Common myeloid progenitor, CD34-positive (primary cell): Measurements from ENCODE around the gene COPS7A.
A peak's percentile ranks its signal among the peaks of the same experiment; 100 is the strongest.

ENCODE experiments used
- CTCF ChIA-PET: fragments of 350-600 bp; sonication (Branson Sonifier 250); formaldehyde crosslinking; loops from one replicate; lab custom pipeline; 2021; ENCODE audit warnings: antibody characterized with exemption; lab: Charles Lee
- POLR2A ChIA-PET: fragments of 350-600 bp; sonication (Branson Sonifier 250); formaldehyde crosslinking; loops from one replicate; lab custom pipeline; 2021; ENCODE audit warnings: antibody characterized with exemption; lab: Charles Lee
- DNase-seq, 3 donors: peaks; one replicate each; pipeline versions ENCODE4 v3.0.0 to v3.0.0-alpha.2; 2013
- H3K27ac ChIP-seq, 2 experiments: 1 replicate in 1 of 2; 2 replicates in 1 of 2; pipeline ENCODE4 v1.7.0; 2013; ENCODE audit warnings: inconsistent platforms in 2 of 2, low read length in 2 of 2, mild to moderate bottlenecking in 2 of 2, low read depth in 1 of 2, moderate library complexity in 1 of 2; ENCODE audit not compliant: severe bottlenecking in 2 of 2, insufficient read depth in 1 of 2, poor library complexity in 1 of 2
- H3K27me3 ChIP-seq, 5 experiments: replicated peaks in 2 of 5; 1 replicate in 3 of 5; 2 replicates in 2 of 5; pipeline versions ENCODE4 v1.6.1 to v1.7.0; 2013; ENCODE audit warnings: low read length in 4 of 5, mild to moderate bottlenecking in 2 of 5, moderate library complexity in 2 of 5, inconsistent platforms in 1 of 5; ENCODE audit not compliant: insufficient read depth in 5 of 5, control insufficient read depth in 4 of 5
- H3K36me3 ChIP-seq, 4 experiments: 1 replicate in 2 of 4; 2 replicates in 2 of 4; pipeline versions ENCODE4 v1.6.1 to v1.7.0; 2013; ENCODE audit warnings: low read length in 3 of 4, control low read depth in 1 of 4, mild to moderate bottlenecking in 1 of 4; ENCODE audit not compliant: control insufficient read depth in 4 of 4, insufficient read depth in 4 of 4
- H3K4me1 ChIP-seq, 4 experiments: 1 replicate in 3 of 4; 2 replicates in 1 of 4; pipeline versions ENCODE4 v1.6.1 to v1.7.1; 2013; ENCODE audit warnings: low read length in 3 of 4, mild to moderate bottlenecking in 3 of 4, control low read depth in 1 of 4, inconsistent platforms in 1 of 4, moderate library complexity in 1 of 4; ENCODE audit not compliant: control insufficient read depth in 4 of 4, insufficient read depth in 4 of 4; ENCODE audit errors: control extremely low read depth in 1 of 4
- H3K4me3 ChIP-seq, 7 experiments: 1 replicate in 4 of 7; 2 replicates in 3 of 7; pipeline versions ENCODE4 v1.5.1 to v1.7.0; 2013; ENCODE audit warnings: mild to moderate bottlenecking in 7 of 7, low read length in 6 of 7, moderate library complexity in 6 of 7, inconsistent platforms in 2 of 7, low read depth in 2 of 7, control low read depth in 1 of 7; ENCODE audit not compliant: insufficient read depth in 4 of 7, control insufficient read depth in 1 of 7; ENCODE audit errors: extremely low read depth in 1 of 7
- H3K9me3 ChIP-seq, 5 experiments: 1 replicate in 4 of 5; 2 replicates in 1 of 5; pipeline versions ENCODE4 v1.6.1 to v1.7.1; 2013; ENCODE audit warnings: low read length in 4 of 5, mild to moderate bottlenecking in 2 of 5, inconsistent platforms in 1 of 5, low read depth in 1 of 5, moderate library complexity in 1 of 5; ENCODE audit not compliant: control insufficient read depth in 4 of 5, insufficient read depth in 2 of 5; ENCODE audit errors: control extremely low read depth in 1 of 5
- WGBS: methylation state at CpG from one replicate; pipeline ENCODE4 v1.1.5; 2013; ENCODE audit not compliant: insufficient coverage; 5-methylcytosine and 5-hydroxymethylcytosine counted together

Gene COPS7A

GRCh38 chr12:6774499-6775062 is 50.7 kb downstream of the COPS7A start:
- Histone ChIP-seq H3K4me1 (peaks cover 0 to 68% (median 48%) of the 10 kb centered on the region in 4 experiments), H3K9me3 (no peaks in the 10 kb centered on the region), H3K27ac (no peak overlapping the region), H3K4me3 (peak overlapping the region in 2 of 7 experiments; percentile 64 to 81), H3K36me3 (peaks cover 0 to 35% (median 5%) of the 10 kb centered on the region in 4 experiments), H3K27me3 (peaks cover 0 to 15% (median 0%) of the 10 kb centered on the region in 5 experiments)
- 71% methylated on average over 15 of the region's 15 CpGs for WGBS
- ChIA-PET CTCF (interaction anchor here (0.7 to 15.2 kb wide), 8 partner anchors 8 to 158 kb away, joined by 3 to 237 read pairs (median 4); partner anchors contain the start of genes MLF2 and PTMS), POLR2A (no interaction called here)
- no peak for DNase-seq

- peaks cover 0 to 60% (median 48%) of the 10 kb centered on the region in 4 experiments for H3K4me1 ChIP-seq
- peaks cover 0 to 28% (median 3%) of the 10 kb centered on the region in 4 experiments for H3K36me3 ChIP-seq
- ChIA-PET CTCF (interaction anchor here (0.7 to 15.2 kb wide), 6 partner anchors 10 to 75 kb away, joined by 3 to 237 read pairs (median 3); partner anchors contain the start of genes MLF2 and PTMS), POLR2A (no interaction called here)
- H3K4me3 ChIP-seq = no peak overlapping the region
- peaks cover 0 to 15% (median 0%) of the 10 kb centered on the region in 5 experiments for H3K27me3 ChIP-seq
- no peak for DNase-seq
- H3K27ac ChIP-seq = no peak overlapping the region
- no peaks in the 10 kb centered on the region for H3K9me3 ChIP-seq
- 91% methylated on average over 12 of the region's 16 CpGs for WGBS
Observed at GRCh38 chr12:6775185-6776174, 51.6 kb downstream of the COPS7A start.

- ChIA-PET CTCF (interaction anchor here (0.9 to 15.2 kb wide), 8 partner anchors 9 to 158 kb away, joined by 3 to 237 read pairs (median 4); partner anchors contain the start of genes MLF2, PTMS and ZNF384), POLR2A (no interaction called here)
- Histone ChIP-seq H3K27ac (no peak overlapping the region), H3K4me3 (no peak overlapping the region), H3K27me3 (peaks cover 0 to 15% (median 0%) of the 10 kb centered on the region in 5 experiments), H3K36me3 (peaks cover 0 to 26% (median 3%) of the 10 kb centered on the region in 4 experiments), H3K9me3 (no peaks in the 10 kb centered on the region), H3K4me1 (peaks cover 0 to 42% (median 31%) of the 10 kb centered on the region in 4 experiments)
- no peak for DNase-seq
- 96% methylated on average over 4 of the region's 5 CpGs for WGBS
Observed at GRCh38 chr12:6777386-6777785, 53.5 kb downstream of the COPS7A start.

- H3K27me3 ChIP-seq = peaks cover 0 to 14% (median 0%) of the 10 kb centered on the region in 5 experiments
- ChIA-PET CTCF (interaction anchor here (0.6 to 15.2 kb wide), 19 partner anchors 8 to 207 kb away, joined by 3 to 237 read pairs (median 3); partner anchors contain the start of genes MLF2 and PTMS), POLR2A (interaction anchor here (0.8 to 1.0 kb wide), 2 partner anchors 25 to 33 kb away, joined by 3 to 4 read pairs; partner anchors contain the start of gene MLF2)
- H3K4me3 ChIP-seq = peak overlapping the region in 6 of 7 experiments; percentile 46 to 70 (median 64)
- no peaks in the 10 kb centered on the region for H3K9me3 ChIP-seq
- H3K27ac ChIP-seq = no peak overlapping the region
- peaks cover 0 to 34% (median 23%) of the 10 kb centered on the region in 4 experiments for H3K4me1 ChIP-seq
- peaks cover 0 to 26% (median 3%) of the 10 kb centered on the region in 4 experiments for H3K36me3 ChIP-seq
- no peak for DNase-seq
- WGBS = 76% methylated on average over 11 of the region's 14 CpGs
Observed at GRCh38 chr12:6778217-6778573, 54.3 kb downstream of the COPS7A start.

- H3K36me3 ChIP-seq = peaks cover 0 to 26% (median 3%) of the 10 kb centered on the region in 4 experiments
- H3K4me1 ChIP-seq = peaks cover 0 to 28% (median 19%) of the 10 kb centered on the region in 4 experiments
- H3K27ac ChIP-seq = no peak overlapping the region
- H3K4me3 ChIP-seq = peak overlapping the region; percentile 5 to 70 (median 62)
- under 1% methylated on average over 12 of the region's 35 CpGs for WGBS
- DNase-seq = peak; percentile 86 to 93 (median 90)
- H3K9me3 ChIP-seq = no peaks in the 10 kb centered on the region
- ChIA-PET POLR2A (interaction anchor here (0.8 to 1.0 kb wide), 2 partner anchors 25 to 33 kb away, joined by 3 to 4 read pairs; partner anchors contain the start of gene MLF2), CTCF (interaction anchor here (0.6 to 15.2 kb wide), 23 partner anchors 8 to 208 kb away, joined by 3 to 237 read pairs (median 4); partner anchors contain the start of genes CD4, GPR162, MLF2 and PTMS)
- H3K27me3 ChIP-seq = peaks cover 0 to 13% (median 0%) of the 10 kb centered on the region in 5 experiments
Observed at GRCh38 chr12:6778574-6779550, 55.0 kb downstream of the COPS7A start.
